GM21717 (cell line): ENCODE results near the gene ZNF587.
"Not testable (repeated sequence)": the region's sequence is repeated elsewhere in the genome, so short reads cannot be mapped to it uniquely, and the experiment has no call there.

ENCODE experiments used
- ATAC-seq: cut with Tn5 transposase; IDR thresholded peaks from one replicate; pipeline ENCODE4 v1.9.1; 2021; ENCODE audit warnings: mild to moderate bottlenecking, moderate library complexity; ENCODE audit not compliant: unreplicated experiment

The ZNF587 gene

DNA sequence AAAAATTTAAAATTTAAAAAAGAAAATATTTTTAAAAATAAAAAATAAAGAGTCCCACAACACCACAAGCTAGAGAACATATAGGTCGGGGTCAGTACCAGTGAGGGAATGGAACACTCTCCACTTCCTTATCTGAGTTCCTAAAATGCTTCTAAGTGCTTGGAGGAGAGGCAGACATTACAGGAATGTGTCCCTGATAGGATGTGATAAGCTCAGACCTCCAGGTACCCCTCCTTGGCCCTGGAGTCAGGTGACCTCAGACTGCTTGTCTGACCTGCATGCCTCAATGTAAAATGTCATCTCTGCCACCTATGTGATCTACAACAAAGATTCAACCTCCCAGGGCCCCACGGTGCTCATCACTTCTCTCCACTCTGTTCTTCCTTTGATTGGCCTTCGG lies 36.4 kb downstream of the ZNF587 start:
- no peak for ATAC-seq

DNA sequence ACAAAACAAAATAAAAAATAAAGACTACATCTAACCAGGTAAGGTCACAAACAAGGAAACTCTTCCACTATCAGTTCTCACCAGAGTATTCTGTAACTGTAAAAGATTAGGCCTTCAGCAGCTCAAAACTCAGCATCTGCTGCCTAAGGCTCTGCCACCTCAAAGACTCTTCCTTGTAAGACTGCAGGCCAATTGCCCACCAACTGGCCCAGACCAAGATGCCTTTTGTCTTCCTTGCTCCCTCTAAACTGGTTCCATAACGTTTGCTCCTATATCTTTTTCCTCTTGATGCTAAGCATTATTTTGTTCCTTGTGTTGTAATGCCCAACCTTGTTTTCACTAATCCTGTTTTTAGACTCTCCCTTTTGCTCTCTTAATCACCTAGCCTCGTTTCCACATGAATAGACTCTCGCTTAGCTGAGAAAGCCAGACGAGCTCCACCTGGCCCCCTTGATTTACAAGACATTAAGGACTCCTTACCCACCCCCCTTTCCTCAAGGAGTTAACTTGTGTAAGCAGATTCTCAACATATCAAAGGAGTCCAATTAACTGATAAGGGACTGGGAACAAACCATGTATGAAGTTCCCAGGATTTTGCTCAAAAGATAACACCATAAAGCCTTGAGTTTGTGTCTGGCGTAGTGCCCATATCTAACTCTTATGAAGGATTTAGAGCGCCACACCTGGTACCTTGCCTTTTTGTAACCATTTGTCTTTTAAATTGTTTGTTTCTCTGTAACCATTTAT lies 37.7 kb downstream of the ZNF587 start:
- ATAC-seq, result no peak

GRCh38 chr19:57888107-57888559 lies 38.5 kb downstream of the ZNF587 start:
- no peak for ATAC-seq

DNA sequence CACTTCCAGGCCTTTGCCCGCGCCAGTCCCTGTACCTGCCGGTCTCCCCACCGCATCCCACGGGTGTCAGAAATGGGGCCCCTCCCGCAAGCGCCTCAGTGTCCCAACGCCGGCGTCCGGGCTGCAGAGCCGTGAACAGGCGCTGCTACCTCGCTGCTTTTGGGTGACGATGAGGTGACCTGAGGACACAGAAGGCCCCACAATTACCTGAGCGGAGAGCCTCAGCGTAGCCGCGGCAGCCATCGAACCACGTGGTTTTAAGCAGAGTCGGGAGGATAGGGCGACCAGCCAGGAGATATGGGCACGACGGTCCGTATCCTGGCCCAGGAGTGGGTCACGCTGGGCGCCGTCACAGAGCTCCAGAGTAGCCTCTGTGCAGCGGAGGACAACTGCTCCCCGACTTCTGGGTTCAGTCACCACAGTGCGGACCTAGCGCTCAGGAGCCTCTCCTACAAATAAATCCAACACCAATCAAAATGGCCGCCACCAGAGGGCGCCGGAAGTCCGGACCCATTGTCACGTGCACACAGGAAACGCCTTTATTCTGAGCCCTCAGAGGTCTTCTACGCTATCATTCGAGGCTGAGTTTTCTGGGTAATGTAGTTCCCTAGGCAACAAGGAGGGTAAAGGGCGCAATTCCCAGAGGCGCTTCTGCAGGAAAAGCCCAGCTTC lies 39.0 kb downstream of the ZNF587 start, which contains the start of gene ZNF814:
TSS of gene ZNF814 (minus strand) at position 478 of the 672 bp plus-strand sequence. CDS start at position 243, 235 bp downstream.
- no peak for ATAC-seq

DNA sequence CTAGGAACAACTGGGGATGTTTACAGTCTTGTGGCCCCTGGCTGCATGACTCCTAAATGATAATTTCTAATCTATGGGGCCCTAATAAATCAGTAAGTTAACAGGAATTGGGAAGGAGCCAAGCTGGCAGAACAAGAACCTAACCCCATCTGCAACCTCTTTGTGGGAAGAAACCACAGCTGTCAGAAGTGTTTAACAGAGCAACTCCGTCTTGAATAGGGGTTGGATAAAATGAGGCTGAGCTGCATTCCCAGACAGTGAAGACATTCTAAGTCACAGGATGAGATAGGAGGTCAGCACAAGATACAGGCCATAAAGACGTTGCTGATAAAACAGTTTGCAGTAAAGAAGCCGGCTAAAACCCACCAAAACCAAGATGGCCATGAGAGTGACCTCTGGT lies 41.0 kb downstream of the ZNF587 start:
- not testable (repeated sequence) for ATAC-seq

DNA sequence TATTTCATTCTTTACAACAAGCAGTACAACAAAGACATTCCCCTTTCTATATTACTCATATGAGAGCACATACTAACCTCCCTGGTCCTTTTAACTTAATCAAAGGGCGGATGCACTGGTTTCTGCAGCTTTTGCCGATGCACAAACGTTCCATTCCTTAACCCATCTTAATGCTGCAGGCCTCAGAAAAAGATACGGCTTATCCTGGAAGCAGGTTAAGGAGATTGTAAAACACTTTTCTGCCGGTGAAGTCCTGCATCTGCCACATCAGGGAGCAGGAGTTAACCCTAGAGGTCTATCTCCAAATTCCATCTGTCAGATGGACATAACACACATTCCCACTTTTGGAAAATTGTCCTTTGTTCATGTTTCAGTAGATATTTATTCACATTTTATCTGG lies 50.7 kb downstream of the ZNF587 start:
- no peak for ATAC-seq

- ATAC-seq, result no peak
Observed at GRCh38 chr19:57903618-57904184, 54.0 kb downstream of the ZNF587 start.

- no peak for ATAC-seq
Observed at GRCh38 chr19:57905258-57905657, 55.6 kb downstream of the ZNF587 start.

DNA sequence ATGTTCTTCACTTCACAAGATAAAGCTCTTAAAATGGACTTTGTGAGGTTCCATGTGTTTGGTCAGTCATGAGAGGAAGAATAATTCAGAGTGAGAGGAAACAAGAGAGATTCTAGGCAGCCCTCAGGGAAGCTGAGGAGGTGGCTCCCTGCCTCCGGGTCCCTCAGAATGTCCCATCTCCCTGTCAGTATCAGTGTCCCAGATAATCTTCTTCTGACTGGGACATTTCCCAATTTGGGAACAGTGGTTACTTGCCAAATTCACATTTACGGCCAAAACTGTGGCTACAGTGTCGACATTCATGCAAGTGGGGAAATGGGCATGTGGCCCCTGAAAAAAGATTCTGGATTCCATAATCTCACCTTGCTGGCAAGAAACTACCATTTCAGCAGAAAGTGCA lies 57.7 kb downstream of the ZNF587 start:
- no peak for ATAC-seq

GRCh38 chr19:57914531-57914930 lies 64.9 kb downstream of the ZNF587 start:
- no peak for ATAC-seq
